ENCODE measurements around the gene TMEM231. TPM values are rescaled to one million over a fixed set of nuclear protein-coding genes. Genes with fewer than 3 reads are reported as not detected.

The TMEM231 gene
- total and polyA plus RNA-seq, 9 of the 15 experiments (the other 6 are each of a cell fraction or from before 2014, with no cell fraction given): 1.6 to 27.6 (median 9.1) TPM

GRCh38 chr16:75566040-75566757, 10.1 kb upstream of the TMEM231 start, which contains the start of gene GABARAPL2 (continued):
- TF ChIP-seq THRA (IDR thresholded peaks at IDR 0.05) (no peak), ERF (CRISPR knock-in tag; IDR thresholded peaks at IDR 0.05) (peak; percentile 79), SIX5 (IDR thresholded peaks at IDR 0.05; ENCODE audit: borderline replicate concordance in 1 of 2, insufficient read depth in 1 of 2, low read depth in 1 of 2, low read length in 2 of 2) (no peak), ZBTB40 (IDR thresholded peaks at IDR 0.05) (peak; percentile 91), ZBTB40 (CRISPR knock-in tag; IDR thresholded peaks at IDR 0.05) (no peak), FOXK1 (CRISPR knock-in tag; IDR thresholded peaks at IDR 0.05; ENCODE audit: borderline replicate concordance) (peak; percentile 21; the same call in 1 of the 2 replicates), BRD9 (IDR thresholded peaks at IDR 0.05; ENCODE audit: low read depth, partially characterized antibody) (no peak), NFIC (IDR thresholded peaks at IDR 0.05) (peak; percentile 93), SMARCB1 (IDR thresholded peaks at IDR 0.05; ENCODE audit: insufficient read length, low read depth) (no peak), JUN (IDR thresholded peaks at IDR 0.05; ENCODE audit: borderline replicate concordance, low read depth, low read length) (no peak), JUN (CRISPR knock-in tag; IDR thresholded peaks at IDR 0.05; ENCODE audit: borderline replicate concordance) (0 out of 2 replicates have a peak, but pooled peaks have one; percentile 28), CEBPB (tag; IDR thresholded peaks at IDR 0.05) (no peak), TRIM28 (IDR thresholded peaks at IDR 0.05) (no peak), SP2 (IDR thresholded peaks at IDR 0.05; ENCODE audit: extremely low read depth, low read depth, low read length, poor library complexity, severe bottlenecking) (peak; percentile 55), HDAC1 (IDR thresholded peaks at IDR 0.05) (peak in 1 of 2 experiments; percentile 91; a peak in 2 of 4 replicates), C11orf30 (IDR thresholded peaks at IDR 0.05; ENCODE audit: low read depth) (no peak), HDAC2 (IDR thresholded peaks at IDR 0.05) (peak; percentile 58), HLTF (IDR thresholded peaks at IDR 0.05) (peak; percentile 72; the same call in 1 of the 2 replicates), POU5F1 (IDR thresholded peaks at IDR 0.05; ENCODE audit: borderline replicate concordance, low read depth, low read length, partially characterized antibody) (no peak), SMARCA4 (IDR thresholded peaks at IDR 0.05) (peak; percentile 50; the same call in 1 of the 2 replicates)
